Activated CD4-positive, alpha-beta memory T cell treated with anti-CD3 and anti-CD28 coated beads, Interleukin-2, amount 10 ng/mL, durations not matched to agents 7 days and 5 days (primary cell): ENCODE data around the gene RABGAP1. TPM values are rescaled to one million over a fixed set of nuclear protein-coding genes. Genes with fewer than 3 reads are reported as not detected.
A peak's percentile ranks its signal among the peaks of the same experiment; 100 is the strongest.

Experiments
- CTCF ChIA-PET: fragments of 350-600 bp; sonication (Branson Sonifier 250); formaldehyde crosslinking; loops from one replicate; lab custom pipeline; 2021; ENCODE audit warnings: antibody characterized with exemption, inconsistent platforms; lab: Charles Lee
- POLR2A ChIA-PET: fragments of 350-600 bp; sonication (Branson Sonifier 250); formaldehyde crosslinking; loops from one replicate; lab custom pipeline; 2021; ENCODE audit warnings: antibody characterized with exemption; lab: Charles Lee
- DNase-seq: peaks from one replicate; pipeline ENCODE4 v3.0.0-alpha.2; 2020
- H3K27ac Mint-ChIP-seq: one replicate; pipeline ENCODE4 v1.8.0; 2021; ENCODE audit warnings: mild to moderate bottlenecking, mixed read lengths
- H3K27me3 Mint-ChIP-seq: one replicate; pipeline ENCODE4 v1.8.0; 2021; ENCODE audit warnings: mixed read lengths
- H3K36me3 Mint-ChIP-seq: one replicate; pipeline ENCODE4 v1.8.0; 2021; ENCODE audit warnings: low read depth, mixed read lengths
- H3K4me1 Mint-ChIP-seq: one replicate; pipeline ENCODE4 v1.8.0; 2021; ENCODE audit warnings: mixed read lengths
- H3K4me3 Mint-ChIP-seq: one replicate; pipeline ENCODE4 v1.8.0; 2021; ENCODE audit warnings: mild to moderate bottlenecking, mixed read lengths
- H3K9me3 Mint-ChIP-seq: one replicate; pipeline ENCODE4 v1.8.0; 2021; ENCODE audit warnings: mixed read lengths
- total RNA-seq, 2 experiments: library from RNA; stranded (reverse); gene quantifications; one replicate each; pipeline ENCODE4 v1.2.3, GENCODE V29; 2021

The RABGAP1 gene
- total RNA-seq, 2 experiments from 2014 or later, result 26.5 to 32.3 TPM

DNA sequence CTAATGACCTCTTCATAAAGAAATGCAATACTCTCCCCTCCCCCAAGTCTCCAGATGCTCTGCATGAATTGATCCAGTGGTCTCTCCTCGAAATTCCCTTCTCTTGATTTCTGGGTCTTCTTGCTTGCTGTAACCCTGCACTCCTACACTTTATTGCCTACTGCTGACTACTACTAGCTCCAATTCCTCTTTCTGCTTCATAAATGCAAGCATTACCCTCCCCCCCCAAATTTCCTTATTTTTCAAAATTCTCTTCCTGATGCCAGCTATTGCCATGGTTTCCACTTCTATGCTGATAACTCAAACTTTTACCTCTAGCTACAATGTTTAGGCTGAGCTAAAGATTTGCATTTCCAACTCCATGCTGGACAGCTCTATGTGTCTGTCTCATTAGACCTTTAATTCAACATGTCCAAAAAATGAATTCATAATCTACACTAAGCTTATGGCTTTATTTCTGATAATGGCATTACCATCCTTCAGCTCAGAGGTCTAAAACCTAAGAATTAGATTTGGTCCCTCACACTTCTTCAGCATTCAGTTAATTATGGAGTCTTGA lies 10.9 kb upstream of the RABGAP1 start:
- H3K4me1 Mint-ChIP-seq, result peaks cover 11% of the 10 kb centered on the region
- H3K36me3 Mint-ChIP-seq, result peaks cover 2% of the 10 kb centered on the region
- H3K27ac Mint-ChIP-seq, result no peak overlapping the region
- POLR2A ChIA-PET, result interaction anchor here (0.8 to 4.4 kb wide), 6 partner anchors 9 to 58 kb away, joined by 3 to 53 read pairs (median 26); partner anchors contain the start of genes RABGAP1, RC3H2 and ZBTB6
- no peaks in the 10 kb centered on the region for H3K9me3 Mint-ChIP-seq
- no peak overlapping the region for H3K4me3 Mint-ChIP-seq
- no peaks in the 10 kb centered on the region for H3K27me3 Mint-ChIP-seq
- CTCF ChIA-PET, result interaction anchor here (1.2 to 2.1 kb wide), 3 partner anchors 17 to 76 kb away, joined by 3 to 7 read pairs (median 5); partner anchors contain the start of gene ZBTB6
- no peak for DNase-seq

DNA sequence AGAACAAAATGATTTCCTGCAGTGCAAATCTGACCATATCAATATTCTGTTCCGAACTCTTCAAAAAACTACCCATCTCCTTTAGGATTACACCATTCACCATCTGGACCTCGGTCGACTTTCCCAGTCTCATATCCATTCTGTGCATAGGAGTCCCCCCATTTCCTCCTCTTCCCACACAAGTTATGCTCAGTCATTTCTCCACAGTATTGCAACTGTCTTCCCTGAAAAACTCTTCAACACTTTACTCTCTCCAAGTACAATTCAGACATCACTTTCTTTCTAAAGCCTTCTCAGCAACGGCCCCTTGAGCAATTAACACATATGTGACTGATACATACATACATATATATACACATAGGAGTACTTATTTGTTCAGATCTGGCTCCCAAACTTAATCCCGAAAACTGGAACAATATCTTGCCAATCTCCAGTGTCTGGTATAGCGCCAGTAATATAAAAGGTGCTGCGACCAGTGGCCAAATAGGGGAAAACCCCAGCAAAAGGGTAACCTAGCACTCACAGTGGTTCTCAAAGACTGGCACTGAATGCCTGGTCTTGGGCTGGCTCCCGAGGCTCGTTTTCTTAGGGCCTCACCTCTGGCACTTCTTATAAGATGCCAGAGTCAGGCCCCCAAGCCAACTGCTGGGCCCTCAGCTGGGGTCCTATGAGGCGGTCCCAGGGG lies 10.1 kb upstream of the RABGAP1 start:
- peaks cover 13% of the 10 kb centered on the region for H3K4me1 Mint-ChIP-seq
- peaks cover 5% of the 10 kb centered on the region for H3K36me3 Mint-ChIP-seq
- DNase-seq, result no peak
- H3K4me3 Mint-ChIP-seq, result no peak overlapping the region
- ChIA-PET CTCF (interaction anchor here (1.6 to 3.0 kb wide), 3 partner anchors 17 to 27 kb away, joined by 5 to 19 read pairs (median 7); partner anchors contain the start of gene ZBTB6), POLR2A (interaction anchor here (1.2 to 4.4 kb wide), 10 partner anchors 9 to 102 kb away, joined by 4 to 53 read pairs (median 7); partner anchors contain the start of genes PDCL, RABGAP1, RC3H2 and ZBTB6)
- no peak overlapping the region for H3K27ac Mint-ChIP-seq
- H3K27me3 Mint-ChIP-seq, result no peaks in the 10 kb centered on the region
- H3K9me3 Mint-ChIP-seq, result no peaks in the 10 kb centered on the region

DNA sequence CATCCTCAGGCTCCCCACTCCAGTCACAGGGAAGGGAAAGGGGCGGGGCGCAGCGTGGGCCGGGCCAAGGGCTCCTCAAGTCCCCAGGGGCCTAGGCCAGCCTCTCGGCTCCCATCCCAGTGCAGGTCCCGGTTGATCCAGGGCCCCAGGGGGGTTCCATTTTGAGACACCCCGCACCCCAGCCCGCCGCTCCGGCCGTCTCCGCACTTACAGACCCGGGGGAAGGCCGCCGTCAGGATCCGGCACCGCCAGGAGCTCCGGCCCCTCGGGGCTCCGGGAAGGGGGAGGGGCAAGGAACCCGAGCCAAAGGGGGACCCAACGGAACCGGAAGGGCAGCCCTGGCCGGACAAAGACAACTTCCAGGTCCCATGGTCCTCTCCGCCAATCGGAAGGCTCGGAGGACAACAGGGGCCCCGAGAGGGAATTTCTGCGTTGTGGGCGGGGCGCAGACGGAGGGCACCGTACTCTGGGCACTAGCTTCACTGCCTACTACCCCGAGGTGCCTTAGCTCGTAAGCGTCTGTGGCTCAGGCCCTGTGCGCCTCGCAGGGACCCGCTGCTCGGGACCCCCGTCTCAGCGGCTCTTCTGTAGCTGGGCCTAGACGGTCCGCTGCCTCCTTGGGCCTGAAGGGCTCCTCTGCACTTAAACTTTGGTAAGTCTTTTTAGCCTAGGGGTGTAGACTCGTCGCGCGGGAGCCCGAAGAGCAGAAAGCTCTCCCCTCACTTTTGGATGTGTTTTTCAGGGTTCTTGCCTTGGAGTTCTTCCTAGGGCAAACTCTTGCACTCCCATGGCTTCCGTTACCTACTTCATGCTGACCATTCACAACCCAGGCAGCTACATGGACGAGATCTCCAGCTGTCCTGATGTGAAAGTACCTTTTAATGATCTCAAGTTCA lies 9.3 kb upstream of the RABGAP1 start, which contains the start of gene ZBTB26:
Gene ZBTB26 (minus strand): TSS at position 287 of the 896 bp plus-strand sequence. CDS start 11,578 bp downstream, outside the sequence.
- Mint-ChIP-seq H3K4me3 (no peak within 1 kb of the TSS), H3K27me3 (no peaks in the 10 kb centered on the region), H3K36me3 (peaks cover 9% of the 10 kb centered on the region), H3K9me3 (no peaks in the 10 kb centered on the region), H3K4me1 (peaks cover 13% of the 10 kb centered on the region), H3K27ac (peak within 1 kb of the TSS; percentile 79)
- POLR2A ChIA-PET, result interaction anchor here (0.6 to 4.4 kb wide), 13 partner anchors 9 to 103 kb away, joined by 3 to 53 read pairs (median 6); partner anchors contain the start of genes PDCL, RABGAP1, RC3H2 and ZBTB6
- peak; percentile 90 for DNase-seq
- CTCF ChIA-PET, result interaction anchor here (1.0 to 3.0 kb wide), 5 partner anchors 9 to 28 kb away, joined by 3 to 19 read pairs (median 6); partner anchors contain the start of genes RABGAP1, RC3H2 and ZBTB6

DNA sequence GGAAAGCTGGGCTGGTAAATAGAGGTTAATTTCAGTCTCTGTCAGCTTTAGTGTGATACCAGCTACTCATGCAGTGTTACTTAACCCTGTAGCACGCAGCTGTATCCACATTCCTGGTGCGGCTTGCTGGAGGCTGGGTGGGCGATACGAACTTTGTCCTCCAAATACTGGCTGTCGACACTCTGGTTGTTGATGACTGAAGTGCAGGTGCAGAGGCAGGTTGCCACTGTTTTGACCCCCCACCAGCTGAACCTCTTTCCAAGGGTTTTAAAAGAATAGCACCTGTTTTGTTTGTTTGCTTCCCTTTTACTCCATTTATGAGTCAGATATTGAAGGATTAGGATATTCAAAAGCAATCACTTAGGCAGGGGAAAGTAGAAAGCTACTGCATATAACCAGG lies 4.4 kb upstream of the RABGAP1 start:
- POLR2A ChIA-PET, result interaction anchor here (0.9 kb wide), 2 partner anchors 23 to 671 kb away, joined by 3 read pairs; partner anchors contain the start of genes MRRF, RBM18 and ZBTB6
- no peaks in the 10 kb centered on the region for H3K9me3 Mint-ChIP-seq
- peaks cover 22% of the 10 kb centered on the region for H3K36me3 Mint-ChIP-seq
- H3K27me3 Mint-ChIP-seq, result no peaks in the 10 kb centered on the region
- DNase-seq, result no peak
- CTCF ChIA-PET, result no interaction called here
- peaks cover 23% of the 10 kb centered on the region for H3K4me1 Mint-ChIP-seq
- no peak overlapping the region for H3K27ac Mint-ChIP-seq
- H3K4me3 Mint-ChIP-seq, result no peak overlapping the region

DNA sequence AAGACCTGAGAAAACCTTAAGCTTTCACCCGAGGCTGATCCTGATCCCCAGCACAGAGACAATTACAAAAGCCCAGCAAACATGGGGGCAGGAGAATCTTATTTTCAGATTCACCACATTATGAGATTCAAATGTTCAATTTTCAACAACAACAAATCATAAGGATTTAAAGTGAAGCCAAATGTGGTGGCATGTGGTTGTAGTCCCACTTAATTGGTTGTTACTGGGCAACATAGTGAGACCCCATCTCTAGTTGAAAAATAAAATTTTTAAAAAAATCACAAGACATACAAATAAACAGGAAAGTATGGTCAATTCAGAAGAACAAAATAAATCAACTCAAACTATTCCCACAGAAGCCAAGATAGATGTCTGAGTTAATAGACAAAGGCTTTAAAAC lies 3.9 kb upstream of the RABGAP1 start:
- no peak overlapping the region for H3K27ac Mint-ChIP-seq
- no peaks in the 10 kb centered on the region for H3K9me3 Mint-ChIP-seq
- peaks cover 28% of the 10 kb centered on the region for H3K4me1 Mint-ChIP-seq
- no peak overlapping the region for H3K4me3 Mint-ChIP-seq
- CTCF ChIA-PET, result no interaction called here
- no peak for DNase-seq
- no peaks in the 10 kb centered on the region for H3K27me3 Mint-ChIP-seq
- POLR2A ChIA-PET, result interaction anchor here (0.9 to 1.0 kb wide), 3 partner anchors 11 to 672 kb away, joined by 3 read pairs; partner anchors contain the start of genes MRRF, RBM18 and ZBTB6
- peaks cover 22% of the 10 kb centered on the region for H3K36me3 Mint-ChIP-seq

DNA sequence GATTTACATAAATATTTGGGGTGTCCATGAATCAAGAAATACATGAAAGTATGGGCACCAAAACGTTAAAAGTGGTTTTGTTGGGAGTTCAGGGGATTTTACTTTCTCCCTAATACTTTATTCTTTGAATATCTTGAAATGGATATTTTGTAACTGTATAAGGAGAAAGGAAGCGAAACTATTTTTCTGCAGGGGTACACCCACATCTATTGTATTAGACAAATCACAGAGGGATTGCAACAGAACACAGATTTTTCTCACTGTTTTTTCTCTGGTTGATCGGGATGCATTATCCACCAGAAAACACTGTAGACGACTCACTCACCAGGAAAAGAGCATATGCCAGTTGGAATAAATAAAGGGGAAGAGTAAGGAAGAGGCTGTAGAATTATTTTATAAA lies 1.2 kb upstream of the RABGAP1 start:
- CTCF ChIA-PET, result interaction anchor here (2.1 kb wide), 1 partner anchor 7 kb away, joined by 9 read pairs; the partner anchor contains the start of gene ZBTB26

DNA sequence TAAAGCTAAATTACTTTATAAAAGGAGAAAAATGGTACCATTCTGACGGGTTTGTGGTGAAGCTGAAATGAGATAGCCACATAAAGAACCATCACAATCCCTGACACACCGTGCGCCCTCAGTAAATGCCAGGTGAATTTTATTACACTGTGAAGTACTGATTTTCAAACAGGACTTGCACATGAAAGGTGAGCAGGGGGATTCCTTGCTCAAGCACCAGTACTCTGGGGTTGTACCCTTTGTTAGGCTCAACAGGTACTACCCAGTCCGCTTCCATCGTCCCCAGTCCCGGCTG lies 419 bp upstream of the RABGAP1 start:
- Mint-ChIP-seq H3K36me3 (peaks cover 21% of the 10 kb centered on the region), H3K27ac (peak overlapping the region; percentile 64), H3K4me1 (peaks cover 36% of the 10 kb centered on the region), H3K4me3 (peak overlapping the region; percentile 92), H3K27me3 (no peaks in the 10 kb centered on the region), H3K9me3 (no peaks in the 10 kb centered on the region)
- DNase-seq, result no peak
- CTCF ChIA-PET, result interaction anchor here (0.5 to 2.1 kb wide), 8 partner anchors 8 to 409 kb away, joined by 3 to 9 read pairs (median 4); partner anchors contain the start of genes RC3H2 and ZBTB26
- POLR2A ChIA-PET, result interaction anchor here (0.7 to 4.1 kb wide), 11 partner anchors 9 to 112 kb away, joined by 3 to 59 read pairs (median 6); partner anchors contain the start of genes PDCL, RC3H2, ZBTB26 and ZBTB6

More for the DNA sequence above, 1.2 kb upstream of the RABGAP1 start:
- no peaks in the 10 kb centered on the region for H3K9me3 Mint-ChIP-seq
- H3K36me3 Mint-ChIP-seq, result peaks cover 22% of the 10 kb centered on the region
- peaks cover 34% of the 10 kb centered on the region for H3K4me1 Mint-ChIP-seq
- H3K4me3 Mint-ChIP-seq, result no peak overlapping the region
- no peak for DNase-seq
- POLR2A ChIA-PET, result interaction anchor here (1.0 to 4.1 kb wide), 4 partner anchors 9 to 60 kb away, joined by 4 to 59 read pairs (median 47); partner anchors contain the start of genes RC3H2, ZBTB26 and ZBTB6
- H3K27me3 Mint-ChIP-seq, result no peaks in the 10 kb centered on the region
- H3K27ac Mint-ChIP-seq, result no peak overlapping the region

DNA sequence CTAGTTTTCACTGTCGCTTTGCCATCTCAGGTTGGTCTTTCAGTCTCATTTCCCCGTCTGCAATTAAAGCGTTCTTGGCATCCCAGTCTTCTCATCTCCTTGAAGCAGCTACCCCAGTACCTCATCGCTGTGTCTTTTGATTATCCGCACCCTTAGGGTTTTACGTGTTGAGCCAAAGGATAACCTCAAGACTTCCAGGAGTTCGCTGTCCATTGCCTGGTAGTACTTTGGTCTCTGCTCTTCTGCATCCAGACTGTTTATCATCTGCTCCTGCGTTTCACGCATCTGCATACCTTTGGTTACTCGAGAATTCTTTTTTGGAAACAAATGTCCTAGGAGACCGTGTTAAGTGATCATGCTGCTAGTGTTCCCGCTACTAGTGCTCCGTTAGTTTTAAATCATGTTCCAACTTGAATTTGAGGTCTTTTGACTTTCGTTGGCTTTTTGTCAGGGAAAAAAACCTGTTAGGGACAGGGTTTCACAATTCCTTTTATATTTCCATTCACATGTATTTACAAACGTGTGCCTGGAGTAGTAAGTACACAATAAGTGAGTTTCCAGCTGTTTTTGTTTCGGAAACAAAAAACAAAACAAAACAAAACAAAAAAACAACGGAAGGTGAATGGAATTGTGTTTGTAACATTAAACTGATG lies 888 bp downstream of the RABGAP1 start:
- peak overlapping the region; percentile 92 for H3K4me3 Mint-ChIP-seq
- POLR2A ChIA-PET, result interaction anchor here (0.8 to 4.1 kb wide), 10 partner anchors 11 to 113 kb away, joined by 3 to 59 read pairs (median 7); partner anchors contain the start of genes PDCL, RC3H2, ZBTB26 and ZBTB6
- peaks cover 44% of the 10 kb centered on the region for H3K4me1 Mint-ChIP-seq
- DNase-seq, result peak; percentile 19
- H3K27ac Mint-ChIP-seq, result peak overlapping the region; percentile 78
- CTCF ChIA-PET, result interaction anchor here (0.6 to 2.1 kb wide), 5 partner anchors 10 to 1301 kb away, joined by 3 to 9 read pairs (median 6); partner anchors contain the start of gene ZBTB26
- H3K36me3 Mint-ChIP-seq, result peaks cover 19% of the 10 kb centered on the region
- H3K27me3 Mint-ChIP-seq, result no peaks in the 10 kb centered on the region
- no peaks in the 10 kb centered on the region for H3K9me3 Mint-ChIP-seq

DNA sequence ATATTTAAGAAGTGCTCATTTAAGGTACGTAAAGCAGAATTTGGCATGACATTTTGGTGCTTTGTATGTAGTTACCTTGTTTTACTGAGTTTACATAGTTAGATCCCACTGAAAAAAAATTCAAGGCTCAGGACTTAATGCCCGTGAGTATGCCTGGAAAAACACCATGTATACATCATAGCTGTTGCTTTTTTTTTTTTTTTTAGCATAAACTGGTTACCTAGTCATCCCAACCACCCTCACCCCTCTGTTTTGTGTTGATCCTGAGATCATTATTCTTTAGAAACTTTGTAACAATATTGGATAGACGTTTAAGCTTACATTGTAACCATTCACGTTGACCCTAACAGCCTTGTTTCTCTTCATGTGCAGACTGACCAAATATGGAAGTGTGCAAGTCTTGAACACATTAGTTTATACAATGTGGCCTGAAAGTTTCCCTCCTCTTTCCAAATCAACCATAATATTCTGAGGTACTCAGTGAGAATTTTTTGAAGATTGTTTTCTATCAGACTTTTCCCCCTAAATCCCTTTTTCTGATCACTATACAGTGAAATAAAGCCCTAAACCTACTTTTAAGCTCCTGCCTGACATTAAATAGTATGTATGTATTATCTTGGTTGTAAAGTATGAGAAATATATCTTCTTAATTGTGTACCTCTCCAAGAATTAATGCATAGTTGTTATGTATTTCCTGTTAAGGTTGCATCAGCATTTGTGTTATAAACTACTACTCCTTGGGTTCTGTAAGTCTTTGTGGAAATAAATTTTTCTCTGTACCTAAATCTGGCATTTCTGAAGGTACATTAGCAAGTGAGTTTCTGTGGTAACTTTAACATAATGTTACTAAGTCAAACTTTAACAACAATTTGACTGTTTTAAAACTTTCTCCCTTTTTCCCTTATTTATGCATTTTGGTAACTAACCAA lies 4.4 kb downstream of the RABGAP1 start:
- Mint-ChIP-seq H3K27me3 (no peaks in the 10 kb centered on the region), H3K4me3 (no peak overlapping the region), H3K4me1 (peaks cover 63% of the 10 kb centered on the region), H3K27ac (no peak overlapping the region), H3K9me3 (no peaks in the 10 kb centered on the region), H3K36me3 (peaks cover 18% of the 10 kb centered on the region)
- ChIA-PET POLR2A (no interaction called here), CTCF (interaction anchor here (0.7 to 1.6 kb wide), 2 partner anchors 14 to 88 kb away, joined by 3 to 5 read pairs; partner anchors contain the start of gene ZBTB26)
- no peak for DNase-seq

DNA sequence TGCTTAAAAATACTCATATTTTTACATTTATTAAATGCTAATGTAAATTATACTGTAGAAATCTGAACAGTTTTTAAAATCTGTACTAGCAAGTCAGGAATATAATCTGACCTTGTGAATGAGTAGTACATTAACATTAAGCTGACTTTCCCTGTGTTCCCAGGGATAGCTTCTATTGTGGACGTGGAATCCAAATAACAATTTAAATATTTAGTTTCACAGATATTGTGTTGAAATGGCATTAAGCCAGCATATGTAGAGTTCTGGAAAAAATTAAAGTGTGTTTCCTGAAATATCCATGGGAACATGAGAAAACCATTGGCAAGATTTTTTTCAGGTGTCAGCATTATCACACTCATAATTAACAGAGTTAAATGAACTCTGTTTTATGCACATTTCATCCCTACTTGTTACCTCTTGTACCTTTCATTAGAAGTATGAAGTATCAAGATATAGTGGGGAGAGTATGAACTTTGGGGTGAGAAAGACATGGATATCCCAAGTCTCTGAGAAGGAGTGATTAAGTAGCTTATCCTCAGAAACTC lies 5.7 kb downstream of the RABGAP1 start:
- DNase-seq, result no peak
- H3K27me3 Mint-ChIP-seq, result no peaks in the 10 kb centered on the region
- H3K9me3 Mint-ChIP-seq, result no peaks in the 10 kb centered on the region
- H3K27ac Mint-ChIP-seq, result no peak overlapping the region
- H3K4me3 Mint-ChIP-seq, result no peak overlapping the region
- H3K36me3 Mint-ChIP-seq, result peaks cover 15% of the 10 kb centered on the region
- POLR2A ChIA-PET, result interaction anchor here (1.1 to 1.4 kb wide), 2 partner anchors 15 to 41 kb away, joined by 3 to 4 read pairs; partner anchors contain the start of genes RC3H2 and ZBTB26
- CTCF ChIA-PET, result interaction anchor here (1.5 kb wide), 1 partner anchor 43 kb away, joined by 3 read pairs; no protein-coding TSS in a partner anchor
- H3K4me1 Mint-ChIP-seq, result peaks cover 57% of the 10 kb centered on the region
